Memory B cell (primary cell): ENCODE results near the gene GALNT16.

Experiments used
- ATAC-seq: fragments of 150-1000 bp; cut with Tn5 transposase; 2 replicates; pipeline ENCODE4 v1.10.0; 2021; ENCODE audit warnings: low read depth, mild to moderate bottlenecking, moderate library complexity
- DNase-seq, 2 donors: peaks; one replicate each; pipeline ENCODE4 v3.0.0; 2022; ENCODE audit warnings: low spot score in 2 of 2
- H3K27ac Mint-ChIP-seq: one replicate; pipeline ENCODE4 v1.8.0; 2022; ENCODE audit warnings: mild to moderate bottlenecking, moderate library complexity, mixed read lengths
- H3K27me3 Mint-ChIP-seq: one replicate; pipeline ENCODE4 v1.8.0; 2022; ENCODE audit warnings: mixed read lengths
- H3K36me3 Mint-ChIP-seq: one replicate; pipeline ENCODE4 v1.8.0; 2022; ENCODE audit warnings: mild to moderate bottlenecking, mixed read lengths
- H3K4me1 Mint-ChIP-seq: one replicate; pipeline ENCODE4 v1.8.0; 2022; ENCODE audit warnings: mixed read lengths
- H3K4me3 Mint-ChIP-seq: one replicate; pipeline ENCODE4 v1.8.0; 2022; ENCODE audit warnings: mild to moderate bottlenecking, moderate library complexity, mixed read lengths
- H3K9me3 Mint-ChIP-seq: one replicate; pipeline ENCODE4 v1.8.0; 2022; ENCODE audit warnings: mixed read lengths

Gene GALNT16

DNA sequence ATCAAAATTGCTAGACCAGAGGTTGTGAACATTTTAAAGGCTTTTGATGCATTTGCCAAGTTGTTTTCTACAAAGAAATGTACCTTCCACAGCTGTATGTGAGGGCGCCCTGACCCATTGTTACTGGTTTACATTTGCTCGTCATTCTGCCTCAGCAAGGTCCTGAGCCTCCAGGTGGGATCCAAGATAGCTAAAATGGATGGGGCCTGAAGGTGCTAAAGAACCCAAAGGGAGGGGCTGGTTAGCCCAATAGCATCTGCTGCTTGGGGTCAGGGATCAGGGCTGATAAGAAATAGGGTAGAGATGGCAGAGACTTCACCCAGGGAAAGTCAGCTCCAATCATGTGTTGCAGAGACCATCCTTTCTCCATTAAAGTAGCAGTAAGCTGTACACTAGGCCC, 43.1 kb downstream of the GALNT16 start:
- no peaks in the 10 kb centered on the region for H3K4me1 Mint-ChIP-seq
- ATAC-seq = no peak
- peaks cover 3% of the 10 kb centered on the region for H3K27me3 Mint-ChIP-seq
- no peak for DNase-seq
- H3K27ac Mint-ChIP-seq = no peak overlapping the region
- H3K36me3 Mint-ChIP-seq = no peaks in the 10 kb centered on the region
- no peaks in the 10 kb centered on the region for H3K9me3 Mint-ChIP-seq
- no peak overlapping the region for H3K4me3 Mint-ChIP-seq

DNA sequence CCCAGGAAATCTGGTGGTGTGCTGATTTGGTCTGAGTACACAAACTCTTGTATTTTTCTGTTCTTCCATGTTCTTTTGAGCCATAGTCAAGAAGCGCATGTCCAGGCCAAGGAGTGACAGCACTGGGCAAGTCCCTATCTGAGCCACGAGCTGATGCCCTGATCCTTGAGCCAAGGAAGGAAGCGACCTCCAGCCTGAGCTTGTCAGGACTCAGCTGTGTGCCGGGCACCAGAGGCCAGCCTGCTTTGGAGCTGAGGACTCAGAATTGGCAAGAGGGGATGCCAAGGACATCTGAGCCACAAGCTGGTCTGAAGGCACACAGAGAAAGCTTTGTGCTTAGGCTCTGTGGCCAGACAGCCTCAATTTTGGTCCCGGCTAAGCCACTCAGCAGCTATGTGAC, 52.6 kb downstream of the GALNT16 start:
- Mint-ChIP-seq H3K27me3 (peaks cover 9% of the 10 kb centered on the region), H3K4me3 (no peak overlapping the region), H3K9me3 (no peaks in the 10 kb centered on the region), H3K4me1 (peaks cover 4% of the 10 kb centered on the region), H3K27ac (no peak overlapping the region), H3K36me3 (no peaks in the 10 kb centered on the region)
- DNase-seq (no peak), ATAC-seq (no peak)

DNA sequence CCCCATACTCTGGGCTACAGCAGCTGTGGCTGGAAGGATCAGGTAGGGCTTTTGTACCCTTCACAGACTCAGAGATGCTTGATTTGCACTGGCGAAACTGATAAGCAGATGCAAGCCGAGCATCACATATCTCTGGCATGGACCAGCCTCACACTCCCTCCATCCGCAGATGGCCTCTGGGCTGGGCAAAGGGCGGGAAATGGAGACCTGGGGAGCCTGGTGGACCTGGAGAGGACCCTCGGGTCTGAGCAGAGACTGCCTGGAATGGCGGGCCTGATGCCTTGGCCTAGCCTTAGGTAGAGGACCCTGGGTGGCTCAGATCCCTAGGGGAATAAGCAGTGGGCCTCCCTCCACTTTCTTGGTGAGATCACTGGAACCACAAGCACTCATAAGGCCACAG, 53.2 kb downstream of the GALNT16 start:
- peaks cover 6% of the 10 kb centered on the region for H3K27me3 Mint-ChIP-seq
- H3K4me3 Mint-ChIP-seq = no peak overlapping the region
- no peaks in the 10 kb centered on the region for H3K9me3 Mint-ChIP-seq
- no peaks in the 10 kb centered on the region for H3K36me3 Mint-ChIP-seq
- ATAC-seq (no peak), DNase-seq (no peak)
- H3K27ac Mint-ChIP-seq = no peak overlapping the region
- H3K4me1 Mint-ChIP-seq = peaks cover 8% of the 10 kb centered on the region

DNA sequence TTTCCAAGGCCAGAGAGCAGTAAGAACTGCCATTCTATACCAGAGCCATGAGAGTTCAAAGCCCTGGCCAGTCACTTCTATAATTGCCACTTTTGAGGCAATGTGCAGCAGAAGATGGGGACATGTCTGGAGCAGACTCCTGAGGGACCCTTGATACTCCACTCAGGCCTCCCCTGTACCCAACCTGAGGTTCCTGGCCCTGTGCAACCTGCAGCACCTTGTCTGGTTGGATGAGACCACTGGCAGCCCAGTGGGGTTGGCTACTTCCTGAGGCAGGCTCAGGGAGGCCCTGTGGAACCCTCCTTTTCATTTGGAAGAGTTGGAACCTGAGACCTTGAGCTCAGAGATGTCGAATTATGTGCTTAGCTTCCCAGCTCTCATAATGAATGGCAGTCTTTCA, 54.4 kb downstream of the GALNT16 start:
- no peaks in the 10 kb centered on the region for H3K36me3 Mint-ChIP-seq
- no peak overlapping the region for H3K4me3 Mint-ChIP-seq
- H3K27ac Mint-ChIP-seq = no peak overlapping the region
- ATAC-seq (no peak), DNase-seq (no peak)
- H3K9me3 Mint-ChIP-seq = no peaks in the 10 kb centered on the region
- peaks cover 6% of the 10 kb centered on the region for H3K27me3 Mint-ChIP-seq
- peaks cover 15% of the 10 kb centered on the region for H3K4me1 Mint-ChIP-seq

DNA sequence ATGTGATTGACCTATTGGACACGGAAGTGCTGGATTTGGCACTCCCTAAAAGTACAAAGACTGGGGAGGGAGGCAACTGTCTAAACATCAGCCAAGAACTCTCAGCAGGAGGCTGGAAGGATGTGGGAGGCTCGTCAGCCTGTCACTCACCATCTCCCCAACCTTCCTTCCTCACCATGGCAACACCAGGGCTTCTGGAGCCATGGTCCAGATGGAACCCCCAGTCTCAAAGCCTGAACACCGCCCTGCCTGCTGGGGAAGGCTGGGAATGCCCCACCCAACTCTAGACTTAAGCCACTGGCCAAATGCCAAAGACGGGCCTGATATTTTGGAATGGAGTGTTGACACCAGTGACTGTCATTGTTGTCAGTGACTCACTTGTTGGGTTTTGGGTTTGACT, 55.3 kb downstream of the GALNT16 start:
- no peak for ATAC-seq
- Mint-ChIP-seq H3K36me3 (no peaks in the 10 kb centered on the region), H3K27me3 (peaks cover 3% of the 10 kb centered on the region), H3K4me3 (no peak overlapping the region), H3K9me3 (no peaks in the 10 kb centered on the region), H3K27ac (no peak overlapping the region), H3K4me1 (peaks cover 15% of the 10 kb centered on the region)
- DNase-seq = no peak

DNA sequence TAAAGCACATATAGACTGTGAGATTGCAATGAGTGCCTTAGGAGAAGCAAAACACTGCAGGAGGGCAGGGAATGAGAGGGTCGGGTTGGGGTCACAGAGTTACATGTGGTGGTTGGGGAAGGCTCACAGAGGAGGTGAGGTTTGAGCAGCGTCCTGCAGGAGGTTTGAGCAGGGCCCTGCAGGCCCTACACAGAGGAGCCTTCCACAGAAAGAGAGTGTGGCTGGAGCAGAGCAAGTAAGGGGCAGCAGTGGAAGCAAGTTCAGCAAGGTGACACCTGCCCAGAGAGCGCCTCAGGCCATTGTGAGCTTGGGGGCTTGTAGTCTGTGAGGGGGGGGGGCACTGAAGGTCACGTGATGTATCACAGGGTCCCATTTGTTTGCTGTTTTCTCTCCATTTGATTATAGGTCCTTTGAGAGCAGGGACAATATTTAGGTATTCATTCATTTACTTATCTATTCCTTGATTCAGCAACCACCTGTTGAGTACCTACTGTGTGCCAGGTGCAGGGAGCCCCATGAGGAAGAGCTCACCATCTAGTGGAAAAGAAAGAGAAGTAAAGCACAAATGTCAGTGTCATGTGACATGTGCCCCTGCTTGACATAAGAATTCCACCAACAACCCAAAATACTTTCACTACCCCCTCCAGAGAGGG, 56.6 kb downstream of the GALNT16 start:
- Mint-ChIP-seq H3K9me3 (no peaks in the 10 kb centered on the region), H3K36me3 (no peaks in the 10 kb centered on the region)

DNA sequence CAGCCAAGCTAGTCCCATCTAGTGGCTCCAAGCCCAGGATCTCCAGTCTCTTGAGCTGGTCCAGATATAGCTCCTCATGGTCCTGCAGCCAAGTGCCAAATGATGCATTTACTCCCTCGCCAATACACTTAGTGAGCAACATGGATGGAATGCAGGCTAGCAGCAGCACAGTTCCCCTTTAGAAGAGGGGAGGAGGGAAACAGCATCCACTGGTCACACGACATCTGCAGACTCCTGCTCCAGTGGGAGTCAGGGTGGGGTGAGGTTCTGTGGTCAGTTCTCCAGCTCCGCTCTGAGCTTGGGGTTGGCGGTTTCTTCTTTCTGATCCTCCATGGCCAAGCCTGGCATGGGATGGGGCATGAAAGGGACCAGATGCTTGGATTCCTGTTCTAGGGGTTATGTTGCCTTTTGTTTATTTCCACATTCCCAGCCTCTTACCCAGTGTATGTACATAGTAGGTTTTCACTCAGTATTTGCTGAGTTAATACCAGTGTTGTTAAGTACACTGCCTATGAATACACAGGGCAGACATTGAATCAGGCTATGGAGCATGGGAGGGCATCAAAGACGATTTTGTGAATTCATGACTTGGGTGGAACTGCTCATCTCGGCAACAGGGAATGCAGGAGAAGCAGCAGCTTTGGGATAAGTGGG, 57.3 kb downstream of the GALNT16 start:
- Mint-ChIP-seq H3K9me3 (no peaks in the 10 kb centered on the region), H3K27ac (no peak overlapping the region), H3K4me1 (peaks cover 15% of the 10 kb centered on the region), H3K4me3 (no peak overlapping the region), H3K36me3 (no peaks in the 10 kb centered on the region), H3K27me3 (no peaks in the 10 kb centered on the region)
- ATAC-seq (no peak), DNase-seq (no peak)

More for the DNA sequence above, 56.6 kb downstream of the GALNT16 start:
- Mint-ChIP-seq H3K4me3 (no peak overlapping the region), H3K27me3 (peaks cover under 1% of the 10 kb centered on the region), H3K27ac (no peak overlapping the region), H3K4me1 (peaks cover 15% of the 10 kb centered on the region)
- ATAC-seq = no peak
- DNase-seq = no peak

DNA sequence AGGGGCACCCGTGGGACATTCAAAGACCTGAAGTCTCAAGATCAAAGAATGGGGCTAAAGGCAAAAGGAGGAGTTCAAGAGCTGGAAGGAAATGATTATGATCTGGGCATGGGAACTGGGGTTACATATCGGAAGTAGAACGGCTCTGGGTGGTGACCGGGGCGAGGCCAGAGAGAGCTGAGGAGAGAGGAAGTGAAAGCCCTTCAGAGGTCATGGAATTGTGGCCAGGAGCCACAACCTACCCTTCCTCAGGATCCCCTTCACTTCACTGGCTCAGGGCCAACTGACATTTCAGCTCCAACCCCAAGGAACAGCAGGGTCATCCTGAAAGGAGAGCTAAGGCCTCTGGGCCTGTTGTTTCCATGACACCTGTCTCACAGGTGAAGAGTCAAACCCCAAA, 57.8 kb downstream of the GALNT16 start:
- DNase-seq (no peak), ATAC-seq (peak; percentile 47)
- H3K27me3 Mint-ChIP-seq = no peaks in the 10 kb centered on the region
- no peaks in the 10 kb centered on the region for H3K9me3 Mint-ChIP-seq
- peaks cover 15% of the 10 kb centered on the region for H3K4me1 Mint-ChIP-seq
- H3K27ac Mint-ChIP-seq = no peak overlapping the region
- H3K4me3 Mint-ChIP-seq = no peak overlapping the region
- no peaks in the 10 kb centered on the region for H3K36me3 Mint-ChIP-seq

DNA sequence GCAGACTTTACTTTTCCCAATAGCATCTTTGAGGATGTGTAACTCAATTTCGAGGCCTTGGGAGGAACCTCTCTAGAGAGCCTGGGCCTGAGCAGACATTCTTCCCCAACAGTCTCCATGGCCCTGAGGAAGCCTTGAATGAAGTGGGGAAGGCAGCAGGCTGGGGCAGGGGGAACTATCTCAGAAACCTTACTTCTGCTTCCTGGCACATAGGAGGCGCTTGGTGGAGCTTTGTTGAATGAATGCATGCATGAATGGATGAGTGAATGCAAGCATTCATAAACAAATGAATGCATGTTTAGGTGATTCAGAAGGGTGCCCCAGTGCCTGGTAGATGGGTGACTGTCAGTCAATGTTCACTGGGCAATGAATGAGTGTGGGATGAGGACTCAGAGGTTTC, 58.3 kb downstream of the GALNT16 start:
- Mint-ChIP-seq H3K4me1 (peaks cover 15% of the 10 kb centered on the region), H3K36me3 (no peaks in the 10 kb centered on the region), H3K9me3 (no peaks in the 10 kb centered on the region), H3K27me3 (no peaks in the 10 kb centered on the region), H3K27ac (no peak overlapping the region), H3K4me3 (no peak overlapping the region)
- DNase-seq (peak in 1 of 2 donors; percentile 21), ATAC-seq (peak; percentile 87)

DNA sequence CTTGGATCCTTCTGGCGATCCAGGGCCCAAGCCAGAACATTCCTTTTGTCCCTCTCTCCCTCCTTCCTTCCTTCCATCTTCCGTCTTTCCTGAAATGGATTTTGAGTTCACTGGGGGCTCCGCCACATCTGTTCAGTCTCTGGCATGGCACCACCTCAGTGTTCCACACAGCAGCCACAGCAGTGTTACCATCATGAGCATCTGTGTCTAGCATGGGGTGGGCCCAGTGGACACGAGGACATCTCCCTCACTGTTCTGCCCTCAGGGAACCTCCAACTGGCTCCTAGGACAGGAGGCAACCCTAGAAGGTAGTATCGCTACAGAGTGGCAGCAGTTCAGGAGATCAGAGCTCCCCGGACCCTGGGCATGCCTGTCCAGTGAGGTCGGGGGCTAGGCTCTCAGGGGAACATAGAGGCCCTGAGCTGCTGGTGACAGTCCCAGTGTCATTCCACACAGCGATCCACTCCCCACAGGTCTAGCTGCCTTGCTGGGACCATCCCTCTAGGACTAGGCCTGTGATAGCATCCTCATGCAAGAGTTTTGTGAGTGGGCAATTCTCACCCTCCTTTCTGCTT, 59.0 kb downstream of the GALNT16 start:
- ATAC-seq (no peak), DNase-seq (no peak)
- Mint-ChIP-seq H3K4me3 (no peak overlapping the region), H3K9me3 (no peaks in the 10 kb centered on the region), H3K27ac (no peak overlapping the region), H3K36me3 (no peaks in the 10 kb centered on the region), H3K27me3 (no peaks in the 10 kb centered on the region), H3K4me1 (peaks cover 15% of the 10 kb centered on the region)

DNA sequence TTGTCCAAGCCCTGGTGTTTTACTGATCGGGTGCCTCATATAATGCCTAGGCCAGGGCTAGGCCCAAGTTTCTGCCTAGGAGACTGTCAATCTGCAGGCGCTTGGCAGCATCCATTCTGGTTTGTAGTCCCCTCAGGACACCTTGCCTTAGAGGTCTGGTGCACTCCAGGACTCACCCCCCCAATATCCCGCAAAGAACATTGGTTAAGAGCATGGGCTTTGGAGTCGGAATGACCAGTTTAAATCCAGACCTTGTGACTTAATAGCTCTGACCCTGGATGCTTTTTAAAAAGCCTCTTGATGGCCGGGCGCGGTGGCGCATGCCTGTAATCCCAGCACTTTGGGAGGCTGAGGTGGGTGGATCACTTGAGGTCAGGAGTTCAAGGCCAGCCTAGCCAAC, 60.0 kb downstream of the GALNT16 start:
- Mint-ChIP-seq H3K27ac (no peak overlapping the region), H3K4me3 (no peak overlapping the region), H3K27me3 (no peaks in the 10 kb centered on the region), H3K36me3 (no peaks in the 10 kb centered on the region), H3K9me3 (no peaks in the 10 kb centered on the region), H3K4me1 (peaks cover 15% of the 10 kb centered on the region)
- ATAC-seq (no peak), DNase-seq (no peak)

DNA sequence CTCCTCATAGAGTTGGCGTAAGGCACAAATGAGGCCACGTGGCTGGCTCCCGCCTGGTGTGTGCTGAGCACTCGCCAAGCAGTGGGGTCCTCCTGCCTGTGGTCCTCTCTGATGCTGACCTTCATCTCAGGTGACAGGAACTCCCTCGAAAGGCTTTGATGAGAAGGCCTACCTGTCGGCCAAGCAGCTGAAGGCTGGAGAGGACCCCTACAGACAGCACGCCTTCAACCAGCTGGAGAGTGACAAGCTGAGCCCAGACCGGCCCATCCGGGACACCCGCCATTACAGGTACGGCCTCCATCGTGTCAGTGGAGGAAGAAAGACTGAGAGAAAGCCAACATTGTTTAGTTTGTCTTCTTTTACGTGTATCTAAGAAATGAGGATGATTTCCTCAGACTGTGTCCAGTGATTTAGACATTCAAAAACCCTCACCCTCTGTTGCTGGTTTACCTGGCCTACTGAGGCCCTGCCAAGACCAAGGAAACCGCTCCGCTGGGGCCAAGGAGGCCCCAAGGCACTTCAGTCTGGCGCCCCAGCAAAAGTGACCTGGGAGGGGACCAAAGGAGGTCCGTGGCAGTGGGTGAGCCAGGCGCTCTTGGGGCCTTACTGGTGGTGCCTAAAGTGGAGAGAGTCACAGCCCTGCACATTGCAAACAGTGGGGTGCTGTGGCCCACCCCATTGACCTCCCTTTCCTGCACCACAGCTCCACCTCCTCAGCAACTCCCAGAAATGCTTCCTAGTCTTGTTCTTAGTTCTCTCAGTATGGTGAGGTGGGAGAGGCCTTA, 60.8 kb downstream of the GALNT16 start:
- no peak overlapping the region for H3K27ac Mint-ChIP-seq
- no peaks in the 10 kb centered on the region for H3K36me3 Mint-ChIP-seq
- no peak for DNase-seq
- no peak for ATAC-seq
- H3K27me3 Mint-ChIP-seq = no peaks in the 10 kb centered on the region
- H3K4me3 Mint-ChIP-seq = no peak overlapping the region
- peaks cover 15% of the 10 kb centered on the region for H3K4me1 Mint-ChIP-seq
- H3K9me3 Mint-ChIP-seq = no peaks in the 10 kb centered on the region

DNA sequence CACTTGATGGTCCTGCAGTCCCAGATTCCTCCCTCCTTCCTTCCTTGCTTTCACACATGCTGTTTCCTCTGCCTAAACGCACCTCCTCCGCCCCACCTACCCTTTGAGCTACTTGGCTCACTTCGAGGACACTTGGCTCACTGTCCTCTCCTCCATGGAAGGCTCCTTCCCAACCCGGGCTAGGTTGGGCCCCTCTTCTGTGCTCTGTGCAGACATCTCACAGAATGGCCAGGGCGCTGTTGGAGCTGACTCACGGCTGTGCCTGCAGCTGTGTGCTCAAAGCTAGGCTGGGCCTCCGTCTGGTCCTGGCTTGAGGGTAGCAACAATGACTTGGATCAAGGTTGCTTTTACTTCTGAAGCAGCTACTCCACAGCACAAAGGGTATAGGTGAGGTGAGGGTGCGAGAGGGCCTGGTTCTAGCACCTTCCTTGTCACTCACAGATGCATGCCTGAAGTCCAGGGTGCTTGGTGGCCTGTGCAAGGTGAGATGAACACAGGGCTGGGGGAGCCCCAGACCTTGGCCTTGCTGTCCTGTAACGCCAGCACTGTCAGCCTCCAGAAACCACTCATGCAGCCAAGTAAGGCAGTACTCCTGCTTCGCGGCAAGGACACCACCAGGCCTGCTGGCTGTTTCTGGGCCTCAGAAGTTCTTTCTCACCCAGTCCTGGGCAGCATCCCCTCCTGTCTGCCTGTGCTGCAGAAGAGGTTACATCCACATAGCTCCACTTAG, 61.8 kb downstream of the GALNT16 start:
- ATAC-seq = no peak
- Mint-ChIP-seq H3K27me3 (peaks cover 4% of the 10 kb centered on the region), H3K4me1 (peaks cover 13% of the 10 kb centered on the region), H3K36me3 (no peaks in the 10 kb centered on the region), H3K4me3 (no peak overlapping the region), H3K27ac (no peak overlapping the region), H3K9me3 (no peaks in the 10 kb centered on the region)
- DNase-seq = no peak
